Measurements from ENCODE around the gene NTRK2.

- TF ChIP-seq CTCF (IDR thresholded peaks at IDR 0.05; ENCODE audit: low read depth, low read length, missing input control) (no peak), REST (IDR thresholded peaks at IDR 0.05) (no peak), MAX (IDR thresholded peaks at IDR 0.05) (no peak), ZBTB33 (IDR thresholded peaks at IDR 0.05) (no peak), TAF1 (conservative IDR thresholded peaks at IDR 0.05) (no peak), YY1 (IDR thresholded peaks at IDR 0.05) (no peak), RXRA (IDR thresholded peaks at IDR 0.05) (no peak)
These were observed 327.2 kb downstream of the NTRK2 start for GRCh38 chr9:84996716-84997115.
